ENCODE results near the gene NUMB. TPM values are rescaled to one million over a fixed set of nuclear protein-coding genes. Genes with fewer than 3 reads are reported as not detected.

NUMB gene
- total RNA-seq, 4 donors from 2014 or later = 43.1 to 83.4 (median 50.2) TPM

DNA sequence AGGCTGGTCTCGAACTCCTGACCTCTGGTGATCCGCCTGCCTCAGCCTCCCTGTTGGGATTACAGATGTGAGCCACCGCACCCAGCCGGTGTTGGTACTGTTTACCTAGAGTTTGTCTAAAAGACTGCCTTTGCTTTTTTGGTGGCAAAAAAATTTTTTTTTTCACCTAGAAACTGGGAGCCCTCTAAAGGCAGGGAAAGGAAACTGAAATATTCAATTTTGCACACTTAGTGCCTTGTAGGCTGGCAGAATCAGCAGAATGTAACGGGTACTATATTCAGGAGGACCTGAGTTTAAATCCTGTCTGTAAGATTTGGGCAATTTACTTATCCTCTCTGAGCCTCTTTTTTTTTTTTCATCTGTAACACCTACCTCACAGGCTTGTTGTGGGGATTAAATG lies 177.4 kb downstream of the NUMB start:
- H3K27ac ChIP-seq = no peak overlapping the region
- H3K4me3 ChIP-seq = no peak overlapping the region
- peaks cover 94% of the 10 kb centered on the region for H3K36me3 ChIP-seq
- no peaks in the 10 kb centered on the region for H3K9me3 ChIP-seq
- no peaks in the 10 kb centered on the region for H3K4me1 ChIP-seq
- H3K27me3 ChIP-seq = no peaks in the 10 kb centered on the region
- TF ChIP-seq POLR2A (IDR thresholded peaks at IDR 0.05) (no peak), POLR2AphosphoS5 (IDR thresholded peaks at IDR 0.05) (no peak), EP300 (IDR thresholded peaks at IDR 0.05) (no peak)
- DNase-seq (ENCODE audit: low spot score in 2 of 2) = no peak
- 95% methylated on average over 5 of the region's 5 CpGs for WGBS

DNA sequence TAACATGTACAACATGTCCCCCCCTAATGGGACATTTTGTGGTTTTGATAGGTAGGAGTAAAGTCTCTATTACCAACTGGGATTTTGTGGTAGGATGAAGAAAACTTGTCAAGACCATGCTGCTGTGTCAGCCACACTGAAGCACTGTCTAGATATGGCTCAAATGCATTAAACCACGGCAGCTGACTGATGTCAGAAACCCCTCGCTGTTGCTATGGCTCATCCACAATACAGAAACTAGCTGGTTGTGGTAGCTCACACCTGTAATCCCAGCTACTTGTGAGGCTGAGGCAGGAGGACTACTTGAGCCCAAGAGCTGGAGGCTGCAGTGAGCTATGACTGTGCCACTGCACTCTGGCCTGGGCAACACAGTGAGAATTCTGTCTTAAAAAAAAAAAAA lies 181.0 kb downstream of the NUMB start:
- TF ChIP-seq POLR2A (IDR thresholded peaks at IDR 0.05) (no peak), POLR2AphosphoS5 (IDR thresholded peaks at IDR 0.05) (no peak), EP300 (IDR thresholded peaks at IDR 0.05) (no peak)
- TF ChIP-seq, protein P1, sequence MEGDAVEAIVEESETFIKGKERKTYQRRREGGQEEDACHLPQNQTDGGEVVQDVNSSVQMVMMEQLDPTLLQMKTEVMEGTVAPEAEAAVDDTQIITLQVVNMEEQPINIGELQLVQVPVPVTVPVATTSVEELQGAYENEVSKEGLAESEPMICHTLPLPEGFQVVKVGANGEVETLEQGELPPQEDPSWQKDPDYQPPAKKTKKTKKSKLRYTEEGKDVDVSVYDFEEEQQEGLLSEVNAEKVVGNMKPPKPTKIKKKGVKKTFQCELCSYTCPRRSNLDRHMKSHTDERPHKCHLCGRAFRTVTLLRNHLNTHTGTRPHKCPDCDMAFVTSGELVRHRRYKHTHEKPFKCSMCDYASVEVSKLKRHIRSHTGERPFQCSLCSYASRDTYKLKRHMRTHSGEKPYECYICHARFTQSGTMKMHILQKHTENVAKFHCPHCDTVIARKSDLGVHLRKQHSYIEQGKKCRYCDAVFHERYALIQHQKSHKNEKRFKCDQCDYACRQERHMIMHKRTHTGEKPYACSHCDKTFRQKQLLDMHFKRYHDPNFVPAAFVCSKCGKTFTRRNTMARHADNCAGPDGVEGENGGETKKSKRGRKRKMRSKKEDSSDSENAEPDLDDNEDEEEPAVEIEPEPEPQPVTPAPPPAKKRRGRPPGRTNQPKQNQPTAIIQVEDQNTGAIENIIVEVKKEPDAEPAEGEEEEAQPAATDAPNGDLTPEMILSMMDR (IDR thresholded peaks at IDR 0.05) = no peak

DNA sequence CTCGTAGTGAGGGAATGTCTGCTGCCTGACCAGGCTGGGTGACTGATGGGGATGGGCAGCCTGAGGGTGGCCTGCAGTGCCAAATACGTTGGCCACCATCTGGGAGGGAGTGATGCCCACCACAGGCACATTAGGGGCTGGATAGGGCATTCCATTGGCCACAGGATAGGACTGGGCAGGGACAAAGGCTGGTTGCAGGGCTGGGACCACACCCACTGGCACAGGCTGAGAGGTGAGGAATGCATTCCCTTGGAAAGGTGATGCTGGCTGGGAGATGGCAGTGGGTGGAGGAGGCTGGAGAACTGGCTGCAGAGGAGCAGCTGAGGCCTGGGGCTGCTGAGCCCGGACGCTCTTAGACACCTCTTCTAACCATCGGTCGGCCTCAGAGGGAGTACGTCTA lies 181.5 kb downstream of the NUMB start:
- Histone ChIP-seq H3K36me3 (peaks cover 92% of the 10 kb centered on the region), H3K4me3 (no peak overlapping the region), H3K27me3 (no peaks in the 10 kb centered on the region), H3K4me1 (no peaks in the 10 kb centered on the region), H3K9me3 (no peaks in the 10 kb centered on the region), H3K27ac (no peak overlapping the region)
- no peak for DNase-seq (ENCODE audit: low spot score in 2 of 2)
- 57% methylated on average over 5 of the region's 7 CpGs for WGBS
- TF ChIP-seq EP300 (IDR thresholded peaks at IDR 0.05) (no peak), POLR2AphosphoS5 (IDR thresholded peaks at IDR 0.05) (no peak), POLR2A (IDR thresholded peaks at IDR 0.05) (no peak)
- TF ChIP-seq, protein P1 (IDR thresholded peaks at IDR 0.05) = no peak

More for the DNA sequence above, 181.0 kb downstream of the NUMB start:
- no peaks in the 10 kb centered on the region for H3K4me1 ChIP-seq
- DNase-seq (ENCODE audit: low spot score in 2 of 2) = no peak
- no peaks in the 10 kb centered on the region for H3K9me3 ChIP-seq
- H3K36me3 ChIP-seq = peaks cover 96% of the 10 kb centered on the region
- no peaks in the 10 kb centered on the region for H3K27me3 ChIP-seq
- 90% methylated on average over 2 of the region's 2 CpGs for WGBS
- H3K27ac ChIP-seq = no peak overlapping the region
- H3K4me3 ChIP-seq = no peak overlapping the region

DNA sequence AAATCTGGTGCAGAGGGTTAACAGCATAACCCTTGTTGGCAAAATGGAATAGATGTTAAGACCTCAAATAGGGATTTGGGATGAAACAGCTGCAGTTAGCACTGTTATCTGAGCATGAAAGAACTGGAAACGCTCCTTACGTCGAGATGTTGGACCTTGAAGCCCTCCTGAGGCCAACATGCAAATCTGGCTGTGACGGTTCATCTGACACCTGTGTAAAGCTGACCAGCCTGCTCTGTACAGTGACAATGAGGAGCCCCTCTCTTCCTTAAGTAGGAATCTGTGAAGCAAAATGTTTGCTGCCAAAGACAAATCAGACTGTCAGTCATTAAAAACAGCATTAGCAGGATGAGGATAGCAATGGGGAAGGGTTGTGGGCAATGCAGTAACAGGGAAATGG lies 184.5 kb downstream of the NUMB start:
- TF ChIP-seq EP300 (IDR thresholded peaks at IDR 0.05) = no peak
- TF ChIP-seq, protein P1 (IDR thresholded peaks at IDR 0.05) = no peak
- no peak for TF ChIP-seq POLR2AphosphoS5 (IDR thresholded peaks at IDR 0.05)
- TF ChIP-seq POLR2A (IDR thresholded peaks at IDR 0.05) = no peak
- H3K36me3 ChIP-seq = peaks cover 62% of the 10 kb centered on the region
- 88% methylated on average over 4 of the region's 4 CpGs for WGBS

DNA sequence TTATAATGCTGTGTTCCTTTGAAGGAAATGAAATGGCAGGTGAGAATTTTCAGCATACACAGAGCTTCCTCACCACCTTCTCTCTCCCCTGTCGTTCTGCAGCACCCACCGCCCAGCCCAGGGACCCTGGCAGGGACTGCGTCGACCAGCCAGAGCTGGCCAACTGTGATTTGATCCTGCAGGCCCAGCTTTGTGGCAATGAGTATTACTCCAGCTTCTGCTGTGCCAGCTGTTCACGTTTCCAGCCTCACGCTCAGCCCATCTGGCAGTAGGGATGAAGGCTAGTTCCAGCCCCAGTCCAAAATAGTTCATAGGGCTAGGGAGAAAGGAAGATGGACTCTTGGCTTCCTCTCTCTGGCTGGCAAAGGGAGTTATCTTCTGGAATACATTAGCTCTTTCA lies 186.0 kb downstream of the NUMB start:
- Histone ChIP-seq H3K9me3 (no peaks in the 10 kb centered on the region), H3K4me3 (no peak overlapping the region), H3K27me3 (no peaks in the 10 kb centered on the region), H3K4me1 (peaks cover 3% of the 10 kb centered on the region), H3K27ac (no peak overlapping the region), H3K36me3 (peaks cover 56% of the 10 kb centered on the region)
- WGBS = 70% methylated on average over 6 of the region's 6 CpGs
- DNase-seq (ENCODE audit: low spot score in 2 of 2) = no peak
- TF ChIP-seq POLR2AphosphoS5 (IDR thresholded peaks at IDR 0.05) (no peak), POLR2A (IDR thresholded peaks at IDR 0.05) (no peak), EP300 (IDR thresholded peaks at IDR 0.05) (no peak)
- TF ChIP-seq, protein P1 (IDR thresholded peaks at IDR 0.05) = no peak

More for the DNA sequence above, 184.5 kb downstream of the NUMB start:
- Histone ChIP-seq H3K4me3 (no peak overlapping the region), H3K9me3 (no peaks in the 10 kb centered on the region), H3K27ac (no peak overlapping the region), H3K4me1 (peaks cover 3% of the 10 kb centered on the region), H3K27me3 (no peaks in the 10 kb centered on the region)
- DNase-seq (ENCODE audit: low spot score in 2 of 2) = no peak

Measured in suprapubic skin (tissue), 4 donors.